Activated CD4-positive, alpha-beta T cell treated with anti-CD3 and anti-CD28 coated beads, Interleukin-2, amount 50 U/mL, for 4 hours (primary cell): Measurements from ENCODE around the gene STEAP3.

ENCODE experiments used
- DNase-seq, 2 experiments: peaks; one replicate each; pipeline ENCODE4 v3.0.0-alpha.2; 2020

The STEAP3 gene

GRCh38 chr2:119304847-119305246 lies 81.2 kb downstream of the STEAP3 start:
- no peak for DNase-seq

GRCh38 chr2:119305497-119306195 lies 82.0 kb downstream of the STEAP3 start:
- no peak for DNase-seq

- no peak for DNase-seq
Observed at GRCh38 chr2:119306196-119306590, 82.6 kb downstream of the STEAP3 start.

GRCh38 chr2:119307419-119308140 lies 83.9 kb downstream of the STEAP3 start:
- no peak for DNase-seq

- no peak for DNase-seq
Observed at GRCh38 chr2:119308793-119309330, 85.2 kb downstream of the STEAP3 start.

GRCh38 chr2:119311371-119311770 lies 87.7 kb downstream of the STEAP3 start:
- DNase-seq, result no peak

- no peak for DNase-seq
Observed at GRCh38 chr2:119311831-119312230, 88.2 kb downstream of the STEAP3 start.
